ENCODE measurements around the gene PHF11.

Gene PHF11

GRCh38 chr13:49533011-49533410 lies 37.3 kb downstream of the PHF11 start:
- no peak overlapping the region for H3K4me2 ChIP-seq (ENCODE audit: insufficient read depth, low read length)
- no peak for ATAC-seq (ENCODE audit: insufficient read depth, low read depth)

GRCh38 chr13:49533591-49534269 lies 38.0 kb downstream of the PHF11 start:
- DNase-seq: no peak
- no peaks in the 10 kb centered on the region for H4K20me1 ChIP-seq (ENCODE audit: insufficient read depth, low read length)
- no peak overlapping the region for H3K9ac ChIP-seq (ENCODE audit: low read depth, low read length)
- H3K27me3 ChIP-seq (ENCODE audit: insufficient read depth, low read length, poor library complexity): no peaks in the 10 kb centered on the region
- H3K79me2 ChIP-seq (ENCODE audit: insufficient read depth, low read length): no peaks in the 10 kb centered on the region
- TF ChIP-seq EZH2 (IDR thresholded peaks at IDR 0.05; ENCODE audit: borderline replicate concordance, low read depth, low read length, severe bottlenecking): no peak
- TF ChIP-seq CTCF (IDR thresholded peaks at IDR 0.05; ENCODE audit: borderline replicate concordance, extremely low read depth, low read length, poor library complexity, severe bottlenecking): no peak
- no peak overlapping the region for H3K27ac ChIP-seq (ENCODE audit: low read length)
- H3K4me3 ChIP-seq (ENCODE audit: low read depth in 1 of 2, low read length in 2 of 2): no peak overlapping the region
- H3K36me3 ChIP-seq (ENCODE audit: insufficient read depth, low read length): peaks cover 33% of the 10 kb centered on the region
- no peak overlapping the region for H3K4me2 ChIP-seq (ENCODE audit: insufficient read depth, low read length)
- H3K9me3 ChIP-seq (ENCODE audit: insufficient read depth, low read length, severe bottlenecking): no peaks in the 10 kb centered on the region
- no peak for ATAC-seq (ENCODE audit: insufficient read depth, low read depth)
- no peak overlapping the region for H2AFZ ChIP-seq (ENCODE audit: low read depth, low read length)
- H3K4me1 ChIP-seq (ENCODE audit: insufficient read depth, low read length): no peaks in the 10 kb centered on the region

More at GRCh38 chr13:49533011-49533410, 37.3 kb downstream of the PHF11 start:
- Histone ChIP-seq H3K27ac (ENCODE audit: low read length) (no peak overlapping the region), H3K4me1 (ENCODE audit: insufficient read depth, low read length) (no peaks in the 10 kb centered on the region), H3K9me3 (ENCODE audit: insufficient read depth, low read length, severe bottlenecking) (no peaks in the 10 kb centered on the region), H3K9ac (ENCODE audit: low read depth, low read length) (no peak overlapping the region), H3K79me2 (ENCODE audit: insufficient read depth, low read length) (no peaks in the 10 kb centered on the region), H2AFZ (ENCODE audit: low read depth, low read length) (no peak overlapping the region), H3K4me3 (ENCODE audit: low read depth in 1 of 2, low read length in 2 of 2) (no peak overlapping the region), H3K27me3 (ENCODE audit: insufficient read depth, low read length, poor library complexity) (no peaks in the 10 kb centered on the region), H3K36me3 (ENCODE audit: insufficient read depth, low read length) (peaks cover 41% of the 10 kb centered on the region), H4K20me1 (ENCODE audit: insufficient read depth, low read length) (no peaks in the 10 kb centered on the region)
- TF ChIP-seq CTCF (IDR thresholded peaks at IDR 0.05; ENCODE audit: borderline replicate concordance, extremely low read depth, low read length, poor library complexity, severe bottlenecking) (no peak), EZH2 (IDR thresholded peaks at IDR 0.05; ENCODE audit: borderline replicate concordance, low read depth, low read length, severe bottlenecking) (no peak)
- no peak for DNase-seq

DNA sequence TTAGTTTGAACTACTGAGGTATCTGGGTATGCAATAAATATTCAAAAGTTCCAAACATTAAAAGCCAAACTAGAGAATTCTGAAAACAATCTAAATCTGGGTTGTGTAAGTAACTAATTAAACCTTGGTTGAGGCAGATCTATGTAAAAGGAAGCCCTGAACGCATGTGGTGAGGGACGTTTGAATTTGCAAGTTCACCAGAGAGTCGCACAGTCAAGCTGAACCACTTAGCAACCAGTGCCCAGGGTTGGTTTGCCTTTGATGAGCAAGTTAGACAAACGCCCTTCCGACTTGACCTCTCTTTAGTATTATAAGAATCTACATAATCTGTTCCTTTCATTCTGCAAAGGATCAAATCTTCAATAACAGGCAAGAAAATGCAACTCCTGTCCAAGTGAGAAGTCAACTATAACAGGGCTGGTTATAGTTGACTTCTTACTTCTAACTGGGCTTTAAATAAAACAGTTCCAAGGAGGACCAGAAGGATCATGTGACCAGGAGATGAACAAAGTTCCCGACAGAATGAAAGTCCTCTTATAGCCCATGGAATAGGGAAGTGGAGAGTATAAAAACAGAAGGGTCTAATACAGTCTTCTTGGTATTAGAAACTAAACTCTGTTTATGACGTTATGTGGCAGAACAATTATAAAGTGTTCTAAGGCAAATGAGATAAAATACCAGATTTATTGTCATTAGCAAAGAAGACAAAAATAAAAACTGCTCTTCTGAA lies 40.6 kb downstream of the PHF11 start:
- Histone ChIP-seq H3K27ac (ENCODE audit: low read length) (no peak overlapping the region), H4K20me1 (ENCODE audit: insufficient read depth, low read length) (no peaks in the 10 kb centered on the region), H3K79me2 (ENCODE audit: insufficient read depth, low read length) (no peaks in the 10 kb centered on the region), H3K36me3 (ENCODE audit: insufficient read depth, low read length) (peaks cover 45% of the 10 kb centered on the region), H3K4me2 (ENCODE audit: insufficient read depth, low read length) (no peak overlapping the region), H3K9ac (ENCODE audit: low read depth, low read length) (no peak overlapping the region), H2AFZ (ENCODE audit: low read depth, low read length) (no peak overlapping the region), H3K9me3 (ENCODE audit: insufficient read depth, low read length, severe bottlenecking) (no peaks in the 10 kb centered on the region), H3K4me3 (ENCODE audit: low read depth in 1 of 2, low read length in 2 of 2) (no peak overlapping the region), H3K4me1 (ENCODE audit: insufficient read depth, low read length) (no peaks in the 10 kb centered on the region), H3K27me3 (ENCODE audit: insufficient read depth, low read length, poor library complexity) (no peaks in the 10 kb centered on the region)
- TF ChIP-seq CTCF (IDR thresholded peaks at IDR 0.05; ENCODE audit: borderline replicate concordance, extremely low read depth, low read length, poor library complexity, severe bottlenecking): no peak
- no peak for TF ChIP-seq EZH2 (IDR thresholded peaks at IDR 0.05; ENCODE audit: borderline replicate concordance, low read depth, low read length, severe bottlenecking)
- ATAC-seq (ENCODE audit: insufficient read depth, low read depth) (no peak), DNase-seq (no peak)

Data from DND-41 (cell line).